ENCODE data around the gene VIPAS39.

- TF ChIP-seq POLR2A (IDR thresholded peaks at IDR 0.05) (no peak), CTCF (IDR thresholded peaks at IDR 0.05) (no peak)
Measured at GRCh38 chr14:77406086-77406485, 51.3 kb downstream of the VIPAS39 start.

Measured in thyroid gland (tissue), 4 donors.